Endothelial cell (in vitro differentiated cells): ENCODE data around the gene RGS7. TPM values are rescaled to one million over a fixed set of nuclear protein-coding genes. Genes with fewer than 3 reads are reported as not detected.
"Not testable (repeated sequence)": the region's sequence is repeated elsewhere in the genome, so short reads cannot be mapped to it uniquely, and the experiment has no call there.

ENCODE experiments used
- DNase-seq: peaks from one replicate; pipeline ENCODE4 v3.0.0; 2021; ENCODE audit warnings: low spot score
- H3K27ac Mint-ChIP-seq: one replicate; pipeline ENCODE4 v1.8.0; 2021; ENCODE audit warnings: mixed read lengths, inconsistent platforms; ENCODE audit not compliant: unreplicated experiment
- H3K27me3 Mint-ChIP-seq: one replicate; pipeline ENCODE4 v1.8.0; 2021; ENCODE audit warnings: mild to moderate bottlenecking, moderate library complexity, mixed read lengths, inconsistent platforms; ENCODE audit not compliant: unreplicated experiment
- H3K36me3 Mint-ChIP-seq: one replicate; pipeline ENCODE4 v1.8.0; 2021; ENCODE audit warnings: mild to moderate bottlenecking, low read depth, mixed read lengths, inconsistent platforms; ENCODE audit not compliant: unreplicated experiment
- H3K4me1 Mint-ChIP-seq: one replicate; pipeline ENCODE4 v1.8.0; 2021; ENCODE audit warnings: mild to moderate bottlenecking, mixed read lengths, inconsistent platforms; ENCODE audit not compliant: unreplicated experiment
- H3K4me3 Mint-ChIP-seq: one replicate; pipeline ENCODE4 v1.8.0; 2021; ENCODE audit warnings: mild to moderate bottlenecking, mixed read lengths, inconsistent platforms; ENCODE audit not compliant: unreplicated experiment
- H3K9me3 Mint-ChIP-seq: one replicate; pipeline ENCODE4 v1.8.0; 2021; ENCODE audit warnings: mixed read lengths, inconsistent platforms; ENCODE audit not compliant: unreplicated experiment
- CTCF ChIP-seq: fragments of 200-600 bp; sonication (generic); IDR thresholded peaks from one replicate; pipeline ENCODE4 v1.5.0; 2021; ENCODE audit warnings: antibody characterized with exemption; ENCODE audit not compliant: unreplicated experiment
- total RNA-seq: library from RNA; stranded (reverse); fragmentation: NEBNext Ultra II Directional; extraction: Animal tissue kit (Norgen Biotek cat#: 25700); gene quantifications from one replicate; pipeline ENCODE4 v1.2.1, GENCODE V29; 2021; ENCODE audit not compliant: unreplicated experiment

RGS7 gene
- total RNA-seq, 1 donor from 2014 or later: 1.4 TPM

DNA sequence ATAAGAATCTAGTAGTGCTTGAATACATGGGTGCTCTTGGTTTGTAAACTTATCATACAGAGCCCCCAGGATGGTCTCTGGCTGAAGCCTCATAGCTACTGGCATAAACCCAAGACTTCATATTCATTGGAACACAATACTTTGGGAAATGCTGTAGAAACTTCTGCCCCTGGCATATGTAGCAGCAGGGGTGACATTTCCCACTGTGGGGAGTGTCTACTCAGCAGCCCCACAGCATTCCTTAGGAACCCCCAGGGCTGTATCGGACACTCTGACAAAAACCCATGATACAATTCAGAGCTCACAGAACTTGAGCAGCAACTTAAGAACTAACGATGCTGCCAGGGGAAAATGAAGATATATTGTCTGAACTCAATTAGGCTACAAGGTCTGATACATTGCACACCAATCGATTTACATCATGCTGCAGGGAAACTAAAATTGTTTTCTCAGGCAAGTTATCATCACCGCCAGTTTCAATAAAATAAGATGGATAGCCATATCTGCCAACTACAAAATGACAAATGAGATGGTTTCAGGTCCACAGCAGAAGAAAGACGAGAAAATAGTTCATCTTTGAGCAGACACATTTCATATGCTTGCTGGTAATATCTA, 564.0 kb downstream of the RGS7 start:
- H3K27ac Mint-ChIP-seq: no peak overlapping the region

DNA sequence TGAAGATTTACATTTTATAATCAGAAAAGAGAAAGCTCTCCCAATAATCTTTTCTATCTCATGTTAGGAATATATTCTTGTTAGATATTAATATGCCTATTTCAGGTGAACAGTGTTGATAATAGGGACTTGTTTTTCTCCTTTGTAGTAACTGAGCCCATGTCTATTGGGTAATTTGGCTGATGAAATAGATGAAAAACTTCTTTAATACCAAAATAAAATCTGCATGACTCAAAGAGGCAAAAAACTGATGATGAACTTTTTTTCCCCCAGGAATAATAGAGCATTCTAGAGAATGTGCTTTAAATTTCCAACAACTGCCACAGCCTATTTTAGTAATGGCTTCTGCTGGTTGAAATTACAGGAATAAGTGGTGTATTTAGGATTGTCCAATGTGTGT, 566.1 kb downstream of the RGS7 start:
- DNase-seq: no peak
- no peaks in the 10 kb centered on the region for H3K9me3 Mint-ChIP-seq
- no peak overlapping the region for H3K27ac Mint-ChIP-seq
- H3K4me3 Mint-ChIP-seq: no peak overlapping the region
- H3K4me1 Mint-ChIP-seq: no peaks in the 10 kb centered on the region
- H3K27me3 Mint-ChIP-seq: no peaks in the 10 kb centered on the region
- no peak for TF ChIP-seq CTCF
- no peaks in the 10 kb centered on the region for H3K36me3 Mint-ChIP-seq

More for the DNA sequence above, 564.0 kb downstream of the RGS7 start:
- no peaks in the 10 kb centered on the region for H3K4me1 Mint-ChIP-seq
- no peak for TF ChIP-seq CTCF
- no peak overlapping the region for H3K4me3 Mint-ChIP-seq
- no peaks in the 10 kb centered on the region for H3K27me3 Mint-ChIP-seq
- no peaks in the 10 kb centered on the region for H3K36me3 Mint-ChIP-seq
- DNase-seq: no peak
- no peaks in the 10 kb centered on the region for H3K9me3 Mint-ChIP-seq

DNA sequence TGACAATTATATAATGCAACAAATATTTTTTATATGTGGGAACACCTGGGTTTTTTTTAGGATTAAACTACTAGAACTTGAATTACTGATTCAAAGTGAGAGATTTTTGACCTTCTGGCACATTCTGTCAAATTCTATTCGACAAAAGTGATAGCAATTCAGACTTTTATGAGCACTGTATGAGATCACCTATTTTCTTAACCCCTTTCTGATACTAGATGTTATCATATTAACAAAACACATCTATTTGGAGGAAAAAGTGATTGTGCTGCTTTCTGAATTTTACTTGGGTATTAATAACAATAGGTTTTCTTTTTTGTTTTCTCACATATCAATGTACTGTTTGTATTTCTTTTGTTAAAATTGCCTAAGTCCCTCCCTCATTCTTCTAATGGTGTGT, 570.1 kb downstream of the RGS7 start:
- DNase-seq: no peak
- no peaks in the 10 kb centered on the region for H3K36me3 Mint-ChIP-seq
- no peak overlapping the region for H3K4me3 Mint-ChIP-seq
- no peaks in the 10 kb centered on the region for H3K9me3 Mint-ChIP-seq
- no peaks in the 10 kb centered on the region for H3K27me3 Mint-ChIP-seq
- no peak overlapping the region for H3K27ac Mint-ChIP-seq
- H3K4me1 Mint-ChIP-seq: no peaks in the 10 kb centered on the region
- TF ChIP-seq CTCF: no peak

GRCh38 chr1:240784776-240785175, 572.2 kb downstream of the RGS7 start:
- no peaks in the 10 kb centered on the region for H3K9me3 Mint-ChIP-seq
- no peak for TF ChIP-seq CTCF
- no peak overlapping the region for H3K4me3 Mint-ChIP-seq
- H3K4me1 Mint-ChIP-seq: no peaks in the 10 kb centered on the region
- H3K27ac Mint-ChIP-seq: no peak overlapping the region
- H3K36me3 Mint-ChIP-seq: no peaks in the 10 kb centered on the region
- no peaks in the 10 kb centered on the region for H3K27me3 Mint-ChIP-seq
- DNase-seq: no peak

DNA sequence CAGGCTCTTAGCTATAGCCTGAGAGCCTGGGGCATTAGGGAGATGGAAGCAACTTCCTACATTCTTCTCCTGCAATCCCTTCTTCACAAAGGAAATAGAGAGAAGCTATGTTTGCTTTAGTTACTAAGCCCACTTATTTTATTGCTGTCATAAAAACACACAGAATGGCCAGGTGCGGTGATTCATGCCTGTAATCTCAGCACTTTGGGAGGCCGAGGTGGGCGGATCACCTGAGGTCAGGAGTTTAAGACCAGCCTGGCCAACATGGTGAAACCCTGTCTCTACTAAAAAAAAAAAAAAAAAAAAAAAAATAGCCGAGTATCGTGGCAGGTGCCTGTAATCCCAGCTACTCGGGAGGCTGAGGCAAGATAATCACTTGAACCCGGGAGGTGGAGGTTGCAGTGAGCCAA, 573.3 kb downstream of the RGS7 start:
- H3K4me3 Mint-ChIP-seq, H3K36me3 Mint-ChIP-seq, DNase-seq, H3K4me1 Mint-ChIP-seq, H3K9me3 Mint-ChIP-seq, H3K27me3 Mint-ChIP-seq, H3K27ac Mint-ChIP-seq: not testable (repeated sequence)

- Mint-ChIP-seq H3K27ac (no peak overlapping the region), H3K27me3 (no peaks in the 10 kb centered on the region), H3K4me1 (no peaks in the 10 kb centered on the region), H3K9me3 (no peaks in the 10 kb centered on the region), H3K36me3 (no peaks in the 10 kb centered on the region), H3K4me3 (no peak overlapping the region)
- no peak for DNase-seq
- TF ChIP-seq CTCF: no peak
Observed at GRCh38 chr1:240776237-240776636, 580.8 kb downstream of the RGS7 start.
